Measurements from ENCODE around the gene OR2B2. TPM values are rescaled to one million over a fixed set of nuclear protein-coding genes. Genes with fewer than 3 reads are reported as not detected.
A peak's percentile ranks its signal among the peaks of the same experiment; 100 is the strongest.
"Not testable (repeated sequence)": the region's sequence is repeated elsewhere in the genome, so short reads cannot be mapped to it uniquely, and the experiment has no call there.

The OR2B2 gene
- total and polyA plus RNA-seq, 7 donors: not detected

GRCh38 chr6:27908017-27908416 is 4.2 kb downstream of the OR2B2 start:
- WGBS, 2 donors: 64 to 74% methylated on average over 1 of the region's 1 CpG

GRCh38 chr6:27902335-27903314 is 9.6 kb downstream of the OR2B2 start:
- 0 to 1% methylated on average over 38 of the region's 38 CpGs for WGBS, 2 donors
- peak overlapping the region; percentile 45 to 57 (median 51) for H3K4me3 ChIP-seq
- peaks cover 0 to 4% (median 0%) of the 10 kb centered on the region in 4 donors for H3K4me1 ChIP-seq
- no peaks in the 10 kb centered on the region for H3K9me3 ChIP-seq
- H3K27ac ChIP-seq: peak overlapping the region; percentile 83 to 87 (median 86)
- H3K27me3 ChIP-seq: no peaks in the 10 kb centered on the region
- DNase-seq: peak; percentile 90
- no peaks in the 10 kb centered on the region for H3K36me3 ChIP-seq
- TF ChIP-seq POLR2A (IDR thresholded peaks at IDR 0.05): no peak
- TF ChIP-seq CTCF (IDR thresholded peaks at IDR 0.05): no peak
- peak in 3 of 4 donors; percentile 12 to 36 (median 23) for TF ChIP-seq POLR2AphosphoS5 (IDR thresholded peaks at IDR 0.05)
- TF ChIP-seq EP300 (IDR thresholded peaks at IDR 0.05): no peak
- intact Hi-C loops (cut with DNase I): loop anchor here (2.0 to 10.0 kb wide), 4 partner anchors 150 to 775 kb away; partner anchors contain the start of genes ZNF165 and ZNF184

More at GRCh38 chr6:27908017-27908416, 4.2 kb downstream of the OR2B2 start:
- no peaks in the 10 kb centered on the region for H3K36me3 ChIP-seq
- no peak overlapping the region for H3K4me3 ChIP-seq
- intact Hi-C loops (cut with DNase I): loop anchor here (10.0 kb wide), 1 partner anchor 177 kb away; the partner anchor contains the start of gene ZNF165
- no peak for DNase-seq
- peaks cover 0 to 4% (median 0%) of the 10 kb centered on the region in 4 donors for H3K4me1 ChIP-seq
- no peaks in the 10 kb centered on the region for H3K27me3 ChIP-seq
- H3K9me3 ChIP-seq: no peaks in the 10 kb centered on the region
- no peak overlapping the region for H3K27ac ChIP-seq
- no peak for TF ChIP-seq CTCF (IDR thresholded peaks at IDR 0.05)
- no peak for TF ChIP-seq EP300 (IDR thresholded peaks at IDR 0.05)
- no peak for TF ChIP-seq POLR2A (IDR thresholded peaks at IDR 0.05)
- no peak for TF ChIP-seq POLR2AphosphoS5 (IDR thresholded peaks at IDR 0.05)

GRCh38 chr6:27901801-27902200 is 10.4 kb downstream of the OR2B2 start:
- intact Hi-C loops (cut with DNase I): loop anchor here (2.0 to 10.0 kb wide), 4 partner anchors 149 to 774 kb away; partner anchors contain the start of genes ZNF165 and ZNF184
- no peak overlapping the region for H3K27ac ChIP-seq
- DNase-seq: no peak
- H3K4me1 ChIP-seq: peaks cover 0 to 4% (median 0%) of the 10 kb centered on the region in 4 donors
- H3K4me3 ChIP-seq: no peak overlapping the region
- 88 to 89% methylated on average over 8 of the region's 8 CpGs for whole genome bisulfite sequencing, 2 donors
- no peaks in the 10 kb centered on the region for H3K27me3 ChIP-seq
- TF ChIP-seq POLR2AphosphoS5 (IDR thresholded peaks at IDR 0.05): no peak
- H3K9me3 ChIP-seq: no peaks in the 10 kb centered on the region
- H3K36me3 ChIP-seq: no peaks in the 10 kb centered on the region

GRCh38 chr6:27900197-27900596 is 12.0 kb downstream of the OR2B2 start:
- WGBS, 2 donors: 72 to 85% methylated on average over 7 of the region's 7 CpGs
- not testable (repeated sequence) for H3K36me3 ChIP-seq

GRCh38 chr6:27899543-27899942 is 12.7 kb downstream of the OR2B2 start:
- Histone ChIP-seq H3K9me3 (no peaks in the 10 kb centered on the region), H3K4me3 (no peak overlapping the region), H3K36me3 (no peaks in the 10 kb centered on the region), H3K27ac (no peak overlapping the region), H3K4me1 (peaks cover 0 to 4% (median 0%) of the 10 kb centered on the region in 4 donors), H3K27me3 (no peaks in the 10 kb centered on the region)
- DNase-seq: no peak
- intact Hi-C loops (cut with DNase I): loop anchor here (5.0 to 10.0 kb wide), 2 partner anchors 455 to 722 kb away; no protein-coding TSS in a partner anchor
- TF ChIP-seq POLR2AphosphoS5 (IDR thresholded peaks at IDR 0.05) (no peak), POLR2A (IDR thresholded peaks at IDR 0.05) (no peak), EP300 (IDR thresholded peaks at IDR 0.05) (no peak), CTCF (IDR thresholded peaks at IDR 0.05) (no peak)

More at GRCh38 chr6:27900197-27900596, 12.0 kb downstream of the OR2B2 start:
- not testable (repeated sequence) for H3K27me3 ChIP-seq, H3K4me1 ChIP-seq, DNase-seq, H3K9me3 ChIP-seq, H3K4me3 ChIP-seq, H3K27ac ChIP-seq
- intact Hi-C loops (cut with DNase I): loop anchor here (5.0 to 10.0 kb wide), 3 partner anchors 185 to 773 kb away; partner anchors contain the start of genes ZNF165 and ZNF184
